Endometrial microvascular endothelial cells (primary cell): ENCODE results near the gene FCHSD2. TPM values are rescaled to one million over a fixed set of nuclear protein-coding genes. Genes with fewer than 3 reads are reported as not detected.
"Not testable (repeated sequence)": the region's sequence is repeated elsewhere in the genome, so short reads cannot be mapped to it uniquely, and the experiment has no call there.

Source experiments
- in situ Hi-C: cut with HindIII; loops from 2 replicates; pipeline ENCODE4 v1.10.0; 2017; ENCODE audit warnings: low sequenced_read_pairs, low pct_unique_long_range_greater_than_20kb; ENCODE audit errors: inconsistent ontology term
- total RNA-seq: library from RNA; depleted of rRNA; stranded (reverse); fragments of >200 nt; gene quantifications from one replicate; pipeline ENCODE4 v1.2.3, GENCODE V29; 2015; ENCODE audit errors: inconsistent ontology term

The FCHSD2 gene
- total RNA-seq, 1 donor from 2014 or later, result 15.5 TPM

DNA sequence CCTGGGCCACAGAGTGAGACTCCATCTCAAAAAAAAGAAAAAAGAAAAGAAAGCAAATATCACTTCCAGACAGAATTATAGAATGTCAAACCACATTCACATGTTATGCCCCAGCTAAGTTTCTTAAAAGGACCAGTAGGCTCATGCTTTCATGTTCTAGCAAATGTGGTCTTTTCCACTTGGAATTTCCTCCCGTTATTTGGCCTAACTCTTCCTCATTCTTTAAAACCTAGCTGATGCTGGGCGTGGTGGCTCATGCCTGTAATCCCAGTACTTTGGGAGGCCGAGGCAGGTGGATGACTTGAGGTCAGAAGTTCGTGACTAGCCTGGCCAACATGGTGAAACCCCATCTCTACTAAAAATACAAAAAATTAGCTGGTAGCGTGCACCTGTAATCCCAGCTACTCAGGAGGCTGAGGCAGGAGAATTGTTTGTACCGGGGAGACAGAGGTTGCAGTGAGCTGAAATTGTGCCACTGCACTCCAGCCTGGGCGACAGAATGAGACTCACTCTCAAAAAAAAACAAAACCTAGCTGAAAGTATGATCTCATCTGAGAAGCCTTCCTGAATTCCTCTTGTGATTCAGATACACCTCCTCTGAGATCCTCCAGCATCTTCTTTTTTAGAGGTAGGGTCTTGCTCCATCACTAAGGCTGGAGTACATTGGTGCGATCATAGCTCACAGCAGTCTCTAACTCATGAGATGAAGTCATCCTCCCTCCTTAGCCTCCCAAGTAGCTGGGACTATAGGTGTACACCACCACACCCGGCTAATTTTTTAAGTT, 50.4 kb downstream of the FCHSD2 start:
- in situ Hi-C loops, result no loop called here

DNA sequence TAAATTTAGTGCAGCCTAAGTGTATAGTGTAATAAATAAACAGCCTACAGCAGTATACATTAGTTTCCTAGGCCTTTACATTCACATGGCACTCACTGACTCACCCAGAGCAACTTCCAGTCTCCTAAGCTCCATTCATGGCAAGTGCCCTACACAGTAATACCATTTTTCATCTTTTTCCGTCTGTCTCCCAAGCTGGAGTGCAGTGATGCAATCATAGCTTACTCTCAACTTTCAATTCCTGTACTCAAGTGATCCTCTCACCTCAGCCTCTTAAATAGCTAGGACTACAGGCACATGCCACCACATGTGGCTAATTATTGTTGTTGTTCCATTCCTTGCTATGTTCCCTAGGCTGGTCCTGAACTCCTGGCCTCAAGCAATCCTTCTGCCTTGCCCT, 54.4 kb downstream of the FCHSD2 start:
- in situ Hi-C loops, result no loop called here

DNA sequence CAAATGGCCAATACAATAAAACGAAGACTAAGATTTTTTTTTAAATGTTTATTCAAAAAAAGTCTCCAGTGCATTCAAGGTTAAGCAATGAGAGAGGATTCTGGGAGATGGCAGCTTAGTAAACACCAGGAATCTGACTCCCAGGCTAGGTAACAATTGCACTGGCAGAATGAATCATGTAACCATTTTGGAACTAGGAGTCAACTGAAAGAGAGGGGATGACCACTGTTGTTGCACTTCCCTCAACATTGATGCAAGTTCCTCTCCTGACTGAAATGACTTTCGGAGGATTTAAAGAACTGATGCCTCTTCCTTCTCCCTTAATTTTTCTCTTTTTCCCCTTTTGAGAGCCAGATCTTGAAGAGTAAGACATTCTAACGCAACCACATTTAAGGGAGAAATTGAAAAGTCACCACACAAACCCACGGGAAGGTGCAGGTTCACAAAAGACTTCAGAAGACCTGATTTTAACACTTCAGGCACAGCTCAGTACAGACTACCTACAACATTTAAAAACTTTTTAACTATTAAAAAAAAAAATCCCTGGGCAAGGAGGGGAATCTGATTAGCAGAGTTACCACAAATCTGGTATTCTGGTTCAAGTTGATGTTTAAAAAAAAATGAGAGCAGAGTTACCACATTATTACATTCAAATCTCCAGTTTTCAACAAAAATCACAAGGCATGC, 56.8 kb downstream of the FCHSD2 start:
- in situ Hi-C loops, result no loop called here

DNA sequence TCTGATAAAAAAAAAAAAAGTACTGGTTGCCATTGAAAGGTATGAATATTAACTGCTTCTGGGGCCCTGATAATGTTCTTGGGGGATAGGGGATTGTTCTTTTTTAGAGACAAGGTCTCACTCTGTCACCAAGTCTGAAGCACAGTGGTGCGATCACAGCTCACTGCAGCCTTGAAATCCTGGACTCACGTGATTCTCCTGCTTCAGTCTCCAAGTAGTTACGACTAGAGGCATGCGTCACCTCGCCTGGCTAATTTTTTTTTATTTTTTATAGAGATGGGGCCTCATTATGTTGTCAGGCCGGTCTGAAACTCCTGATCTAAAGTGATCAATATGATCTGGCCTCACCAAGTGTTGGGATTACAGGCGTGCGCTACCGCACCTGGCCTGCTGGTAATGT, 63.5 kb downstream of the FCHSD2 start:
- in situ Hi-C loops, result no loop called here

DNA sequence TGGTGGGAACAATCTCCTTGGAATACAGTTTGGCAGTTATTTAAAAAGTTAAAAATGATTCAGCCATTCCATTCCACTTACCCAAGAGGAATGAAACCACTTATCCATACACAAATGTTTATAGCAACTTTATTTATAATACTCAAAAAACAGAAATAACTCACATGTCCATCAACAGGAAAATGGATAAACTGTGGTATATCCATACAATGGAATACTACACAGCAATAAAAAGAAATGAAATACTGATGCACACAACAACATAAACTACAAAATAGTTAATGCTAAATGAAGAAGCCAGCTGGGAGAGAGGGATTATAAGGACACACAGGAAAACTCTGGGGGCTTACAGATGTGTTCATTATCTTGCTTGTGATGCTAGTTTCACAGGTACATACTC, 64.7 kb downstream of the FCHSD2 start:
- in situ Hi-C loops, result no loop called here

DNA sequence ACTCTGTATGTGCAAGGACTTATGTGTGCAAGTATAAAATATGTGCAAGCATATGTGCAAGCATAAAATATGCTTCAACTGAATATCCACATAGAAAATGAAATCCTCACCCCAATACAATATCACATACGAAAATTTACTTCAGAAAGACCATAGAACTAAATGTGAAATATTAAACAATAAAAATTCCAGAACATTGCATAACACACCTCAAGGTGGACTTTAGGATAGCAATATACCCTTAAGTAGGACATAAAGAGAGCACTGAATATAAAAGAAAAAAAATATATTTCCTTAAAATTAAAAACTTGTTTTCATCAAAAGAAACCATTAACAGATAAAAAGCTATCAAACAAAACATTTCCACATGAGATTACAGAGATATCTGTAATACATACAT, 67.8 kb downstream of the FCHSD2 start:
- in situ Hi-C loops, result no loop called here

DNA sequence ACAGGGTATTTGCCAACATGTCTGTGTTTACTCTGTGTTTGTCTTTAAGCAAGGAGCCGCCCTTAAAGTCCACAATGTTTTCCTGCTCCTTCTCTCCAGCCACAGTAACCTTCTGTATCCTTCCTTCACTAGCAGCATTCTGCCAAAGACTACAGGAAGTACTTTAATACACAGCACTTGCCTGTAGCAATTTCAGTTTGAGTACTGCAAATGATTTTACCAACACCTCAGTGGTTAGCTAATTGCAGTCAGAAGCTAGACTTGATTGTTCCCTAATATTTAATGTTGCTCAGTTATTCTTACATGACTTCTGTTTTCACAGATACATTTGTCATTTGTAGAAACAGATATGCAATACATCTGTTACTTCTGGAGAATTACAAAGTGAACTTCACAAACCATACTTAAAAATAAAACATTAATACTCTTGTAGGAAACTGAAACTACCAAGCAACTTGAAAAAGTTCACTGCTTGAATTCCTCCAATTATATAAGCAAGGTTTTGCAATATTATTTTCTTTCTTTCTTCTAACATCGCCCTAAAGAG, 69.1 kb downstream of the FCHSD2 start:
- in situ Hi-C loops, result no loop called here

DNA sequence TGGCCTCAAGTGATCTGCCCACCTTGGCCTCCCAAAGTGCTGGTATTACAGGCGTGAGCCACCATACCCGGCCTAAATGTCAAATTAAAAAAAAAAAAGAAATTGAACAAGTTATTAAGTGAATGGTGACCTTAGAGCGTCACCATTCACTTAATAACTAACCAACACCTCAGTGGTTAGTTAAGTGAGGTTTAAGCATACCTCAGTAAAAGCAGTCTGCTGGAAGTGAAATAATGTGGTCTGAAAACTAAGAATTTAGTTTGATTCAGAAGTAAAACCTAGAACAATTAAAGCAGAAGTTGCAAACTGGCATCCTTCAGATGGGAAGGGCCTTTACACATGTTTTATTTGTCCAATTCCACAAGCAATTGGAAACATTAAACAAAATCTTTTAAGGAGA, 71.5 kb downstream of the FCHSD2 start:
- in situ Hi-C loops, result no loop called here

DNA sequence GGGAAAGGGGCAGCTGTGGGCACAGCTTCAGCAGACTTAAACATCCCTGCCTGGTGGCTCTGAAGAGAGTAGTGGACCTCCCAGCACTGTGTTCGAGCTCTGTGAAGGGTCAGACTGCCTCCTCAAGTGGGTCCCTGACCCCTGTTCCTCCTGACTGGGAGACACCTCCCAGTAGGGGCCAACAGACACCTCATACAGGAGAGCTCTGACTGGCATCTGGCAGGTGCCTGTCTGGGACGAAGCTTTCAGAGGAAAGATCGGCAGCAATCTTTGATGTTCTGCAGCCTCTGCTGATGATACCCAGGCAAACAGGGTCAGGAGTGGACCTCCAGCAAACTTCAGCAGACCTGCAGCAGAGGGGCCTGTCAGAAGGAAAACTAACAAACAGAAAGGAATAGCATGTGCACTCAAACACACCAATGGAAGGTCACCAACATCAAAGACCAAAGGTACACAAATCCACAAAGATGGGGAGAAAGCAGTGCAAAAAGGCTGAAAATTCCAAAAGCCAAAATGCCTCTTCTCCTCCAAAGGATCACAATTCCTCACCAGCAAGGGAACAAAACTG, 80.2 kb downstream of the FCHSD2 start:
- in situ Hi-C loops, result not testable (repeated sequence)

DNA sequence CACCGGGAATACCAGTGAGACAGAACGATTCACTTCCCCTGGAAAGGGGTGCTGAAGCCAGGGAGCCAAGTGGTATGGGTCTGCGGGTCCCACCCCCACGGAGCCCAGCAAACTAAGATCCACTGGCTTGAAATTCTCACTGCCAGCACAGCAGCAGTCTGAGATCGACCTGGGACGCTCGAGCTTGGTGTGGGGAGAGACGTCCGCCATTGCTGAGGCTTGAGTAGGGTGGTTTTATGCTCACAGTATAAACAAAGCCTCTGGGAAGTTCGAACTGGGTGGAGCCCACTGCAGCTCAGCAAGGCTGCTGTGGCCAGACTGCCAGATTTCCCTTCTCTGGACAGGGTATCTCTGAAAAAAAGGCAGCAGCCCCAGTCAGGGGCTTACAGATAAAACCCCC, 80.7 kb downstream of the FCHSD2 start:
- in situ Hi-C loops, result not testable (repeated sequence)

DNA sequence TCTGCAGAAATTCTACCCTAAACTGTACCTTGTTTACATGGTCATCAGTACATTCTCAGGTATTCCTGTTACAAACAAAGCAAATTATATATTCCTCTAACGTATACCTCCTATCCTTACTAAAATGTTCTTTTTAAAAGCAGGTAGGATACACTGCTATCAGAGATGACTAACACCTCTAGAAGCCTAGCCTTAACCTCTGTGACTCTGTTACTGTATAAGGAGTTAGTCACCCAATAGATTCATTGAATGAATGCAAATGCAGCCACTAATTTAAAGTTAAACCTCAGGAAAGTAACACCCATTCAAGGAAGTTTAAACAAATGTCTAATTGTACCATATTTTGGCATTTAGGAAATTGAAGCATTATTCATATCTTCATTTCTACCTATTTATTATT, 82.2 kb downstream of the FCHSD2 start:
- in situ Hi-C loops, result no loop called here

DNA sequence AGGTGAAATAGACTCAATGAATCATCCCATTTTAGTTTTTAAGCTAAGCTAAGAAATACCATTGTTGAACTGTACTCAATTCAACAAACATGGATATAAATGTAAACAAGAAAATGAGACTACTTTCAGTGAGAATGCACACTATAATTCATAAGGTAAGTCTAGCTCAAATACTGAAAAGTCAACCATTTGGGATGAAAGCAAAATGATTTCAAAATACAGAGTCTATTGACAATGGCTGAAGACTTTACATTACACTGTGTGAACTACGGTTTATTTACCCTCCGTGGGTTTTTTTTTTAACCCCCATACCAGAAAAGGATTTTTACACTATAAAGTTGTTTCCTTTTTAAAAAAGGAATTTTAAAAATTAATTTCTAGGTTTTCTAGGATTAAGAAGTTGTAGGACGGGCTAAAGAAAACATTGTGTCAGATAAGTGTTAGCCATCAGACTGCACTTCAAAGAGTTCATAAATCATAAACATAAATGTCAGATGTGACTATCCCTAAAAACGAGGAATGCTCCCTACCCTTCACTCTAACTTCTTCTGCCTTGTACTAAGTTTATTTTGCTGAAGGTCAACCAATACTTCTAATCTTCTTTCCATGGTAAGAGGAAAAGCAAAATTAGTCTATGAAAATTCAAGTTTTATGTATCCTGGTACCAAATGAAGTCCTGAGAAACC, 83.0 kb downstream of the FCHSD2 start:
- in situ Hi-C loops, result no loop called here

DNA sequence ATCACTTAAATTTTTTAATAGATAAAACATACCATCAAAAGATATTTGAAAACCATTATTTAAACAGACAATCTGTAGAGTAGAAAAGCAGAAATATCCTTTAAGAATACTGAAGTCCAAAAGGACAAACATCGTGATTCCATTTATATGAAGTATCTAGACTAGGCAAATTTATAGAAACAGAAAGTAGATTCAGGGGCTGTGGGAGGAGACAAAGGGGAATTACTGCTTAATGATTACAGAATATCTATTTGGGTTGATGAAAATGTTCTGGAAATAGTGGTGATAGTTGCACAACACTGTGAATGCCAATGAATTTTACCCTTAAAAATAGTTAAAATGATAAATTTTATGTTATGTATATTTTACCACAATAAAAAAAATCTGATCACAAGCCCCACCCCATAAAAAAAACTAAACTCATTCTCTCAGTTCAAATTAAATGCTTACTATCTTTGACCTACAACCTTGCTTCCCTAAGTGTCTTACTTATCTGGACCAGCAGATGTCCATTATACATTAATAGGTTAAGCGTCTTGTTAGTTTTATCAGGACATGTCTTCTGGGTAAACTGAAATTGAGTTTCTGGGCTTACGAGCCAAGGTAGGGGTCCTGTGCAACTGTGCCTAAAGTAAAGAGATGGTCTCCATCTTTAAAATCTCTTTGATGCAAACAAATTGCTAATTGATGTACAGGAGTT, 86.3 kb downstream of the FCHSD2 start:
- in situ Hi-C loops, result no loop called here

DNA sequence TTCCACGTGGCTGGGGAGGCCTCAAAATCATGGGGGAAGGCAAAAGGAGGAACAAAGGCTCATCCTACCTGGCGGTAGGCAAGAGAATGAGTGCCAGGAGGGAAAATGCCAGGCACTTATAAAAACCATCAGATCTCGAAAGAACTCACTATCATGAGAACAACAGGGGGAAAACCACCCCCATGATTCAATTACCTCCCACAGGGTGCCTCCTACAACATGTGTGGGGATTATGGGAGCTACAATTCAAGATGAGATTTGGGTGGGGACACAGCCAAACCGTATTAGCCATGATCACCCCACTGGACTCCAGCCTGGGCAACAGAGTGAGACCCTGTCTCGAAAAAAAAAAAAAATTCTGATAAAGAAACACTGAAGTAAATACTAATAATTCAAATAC, 87.1 kb downstream of the FCHSD2 start:
- in situ Hi-C loops, result no loop called here

DNA sequence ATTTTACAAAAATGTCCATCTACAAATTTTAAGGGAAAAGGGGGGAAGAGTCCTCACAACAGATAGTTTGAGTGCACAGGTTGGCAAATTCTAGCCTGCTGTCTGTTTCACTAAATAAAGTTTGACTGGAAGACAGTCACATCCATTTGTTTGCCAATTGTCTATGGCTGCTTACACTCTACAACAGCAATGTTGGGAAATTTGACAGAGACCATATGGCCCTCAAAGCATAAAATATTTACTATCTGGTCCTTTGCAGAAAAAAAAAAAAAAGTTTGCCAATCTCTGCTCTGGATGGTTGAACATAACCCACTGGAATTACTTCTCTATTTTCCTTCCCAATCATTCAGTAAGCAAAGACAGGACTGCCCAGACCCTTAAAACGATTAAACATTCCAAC, 88.2 kb downstream of the FCHSD2 start:
- in situ Hi-C loops, result no loop called here

DNA sequence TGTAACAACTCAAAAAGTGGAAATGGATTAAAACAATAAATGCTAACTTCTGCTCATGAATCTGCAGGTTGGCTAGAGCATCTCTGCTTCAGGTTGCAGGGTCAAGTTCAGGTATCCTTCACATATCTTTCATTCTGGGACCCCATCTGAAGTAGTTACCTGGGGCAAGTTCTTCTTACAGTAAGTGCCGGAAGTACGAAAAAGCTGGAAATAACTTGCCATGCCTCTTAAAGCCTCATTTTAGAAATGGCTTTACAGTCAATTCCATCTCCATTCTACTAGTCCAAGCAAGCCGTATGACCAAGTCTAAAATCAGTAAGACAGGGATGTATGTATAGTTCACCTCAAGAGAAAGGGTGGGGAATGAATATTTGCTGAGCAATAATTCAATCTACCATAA, 93.7 kb downstream of the FCHSD2 start:
- in situ Hi-C loops, result no loop called here

DNA sequence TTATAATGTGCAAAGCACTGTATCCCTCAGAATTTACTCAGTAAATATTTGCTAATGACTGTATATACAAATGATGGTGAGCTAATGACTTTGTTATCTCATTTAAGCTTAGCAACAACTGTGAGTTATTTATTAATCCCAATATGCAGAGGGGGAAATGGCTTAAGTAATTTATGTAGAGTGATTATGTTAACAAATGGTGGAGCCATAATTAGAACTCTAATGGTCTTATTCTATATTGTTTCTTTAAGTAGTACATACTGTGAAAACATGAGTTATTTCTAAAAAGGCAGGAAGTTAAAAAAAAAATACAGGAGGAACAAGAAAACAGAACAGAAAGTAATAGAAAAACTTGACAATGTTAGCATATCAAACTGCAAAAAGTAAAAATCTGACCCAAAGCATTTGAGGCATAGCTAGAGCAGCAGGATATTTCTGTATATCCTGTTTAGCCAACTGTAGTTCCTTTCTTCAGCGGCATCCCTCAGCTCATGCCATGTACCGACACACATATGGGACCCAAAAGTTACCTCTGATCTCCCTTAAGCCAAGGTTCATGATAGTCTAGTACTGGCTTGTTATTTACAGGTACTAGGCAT, 94.2 kb downstream of the FCHSD2 start:
- in situ Hi-C loops, result no loop called here

DNA sequence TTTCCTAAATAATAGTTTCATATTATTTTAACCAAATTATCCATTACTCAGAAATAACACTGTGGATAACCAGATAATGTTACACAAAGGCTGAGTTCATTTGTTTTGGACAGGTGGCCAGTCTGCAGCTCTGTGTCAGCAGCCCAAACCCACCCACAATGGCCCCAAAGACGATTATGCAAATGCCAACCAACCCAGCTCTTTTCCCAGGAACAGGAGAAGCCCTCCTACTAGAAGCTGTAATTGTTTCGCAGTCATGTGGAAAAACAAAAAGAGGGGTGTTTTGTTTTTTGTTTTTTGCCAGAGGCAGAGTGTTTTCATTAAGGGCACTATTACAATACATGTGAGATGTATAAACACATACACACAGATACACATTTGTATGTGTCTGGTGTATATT, 102.1 kb downstream of the FCHSD2 start:
- in situ Hi-C loops, result no loop called here

DNA sequence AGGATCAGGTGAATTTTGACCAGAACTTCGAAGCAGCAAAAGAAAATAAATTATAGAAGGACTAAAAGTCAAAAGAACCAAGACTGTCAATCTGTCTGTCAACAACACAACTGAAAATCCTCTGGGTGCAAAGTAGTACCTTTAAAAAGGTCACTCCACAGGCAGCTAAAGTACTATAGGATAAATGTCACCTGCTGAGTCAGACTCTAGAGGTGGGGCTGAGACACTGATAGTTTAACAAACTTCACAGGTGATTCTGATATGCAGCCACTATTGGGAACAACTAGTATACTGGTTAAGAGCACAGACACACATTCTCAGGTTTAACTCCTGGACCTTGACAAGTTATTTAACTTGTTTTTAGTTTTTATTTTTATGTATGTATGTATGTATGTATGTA, 107.3 kb downstream of the FCHSD2 start:
- in situ Hi-C loops, result no loop called here
